Stimulated activated CD4-positive, alpha-beta T cell treated with anti-CD3 and anti-CD28 coated beads, Interleukin-12 subunit alpha, Interleukin-12 subunit beta, amount 100 ng/mL, for 4 hours (primary cell): ENCODE data around the gene IFNA14.
"Not testable (repeated sequence)": the region's sequence is repeated elsewhere in the genome, so short reads cannot be mapped to it uniquely, and the experiment has no call there.

ENCODE experiments used
- DNase-seq: peaks from one replicate; pipeline ENCODE4 v3.0.0-alpha.2; 2020

IFNA14 gene

GRCh38 chr9:21213411-21214326 is 26.1 kb downstream of the IFNA14 start:
- not testable (repeated sequence) for DNase-seq

GRCh38 chr9:21212160-21212559 is 27.6 kb downstream of the IFNA14 start:
- DNase-seq: not testable (repeated sequence)

- DNase-seq: not testable (repeated sequence)
Observed at GRCh38 chr9:21210782-21211181, 29.0 kb downstream of the IFNA14 start.

GRCh38 chr9:21210311-21210710 is 29.5 kb downstream of the IFNA14 start:
- no peak for DNase-seq

- not testable (repeated sequence) for DNase-seq
Observed at GRCh38 chr9:21207043-21207442, 32.8 kb downstream of the IFNA14 start, which contains the start of gene IFNA10. IFNA10 (minus strand) TSS chr9:21207143; CDS start chr9:21207097, 46 bp downstream.

- no peak for DNase-seq
Observed at GRCh38 chr9:21205204-21205603, 34.6 kb downstream of the IFNA14 start.

GRCh38 chr9:21202105-21202504 is 37.7 kb downstream of the IFNA14 start, which contains the start of gene IFNA7:
IFNA7 (minus strand) TSS chr9:21202205; CDS start chr9:21202165, 40 bp downstream.
- DNase-seq: not testable (repeated sequence)

- DNase-seq: not testable (repeated sequence)
Observed at GRCh38 chr9:21194867-21195776, 44.7 kb downstream of the IFNA14 start.
